CD14-positive monocyte (primary cell): Measurements from ENCODE around the gene SPATS2. TPM values are rescaled to one million over a fixed set of nuclear protein-coding genes. Genes with fewer than 3 reads are reported as not detected.

ENCODE experiments used
- DNase-seq, 3 donors: peaks; one replicate each; pipeline ENCODE4 v3.0.0-alpha.2; 2011 to 2022
- H2AFZ ChIP-seq: 2 replicates; pipeline ENCODE4 v1.6.0; 2012; ENCODE audit warnings: mild to moderate bottlenecking, low read depth, low read length, inconsistent platforms; ENCODE audit not compliant: insufficient read depth, poor library complexity, severe bottlenecking
- H3K27ac ChIP-seq, 2 donors: 1 replicate in 1 of 2; 2 replicates in 1 of 2; pipeline ENCODE4 v1.5.1; 2012 to 2013; ENCODE audit warnings: low read length in 2 of 2, control low read depth in 1 of 2, inconsistent platforms in 1 of 2, low read depth in 1 of 2, mild to moderate bottlenecking in 1 of 2
- H3K27me3 ChIP-seq, 2 donors: one replicate each; pipeline versions ENCODE4 v1.6.0 to v1.6.1; 2011 to 2013; ENCODE audit warnings: low read length in 2 of 2; ENCODE audit not compliant: control insufficient read depth in 2 of 2, insufficient read depth in 2 of 2
- H3K36me3 ChIP-seq, 2 donors: replicated peaks in 1 of 2; 1 replicate in 1 of 2; 2 replicates in 1 of 2; pipeline versions ENCODE4 v1.5.1 to v1.6.1; 2012 to 2013; ENCODE audit warnings: low read length in 2 of 2, control low read depth in 1 of 2, inconsistent platforms in 1 of 2, mild to moderate bottlenecking in 1 of 2; ENCODE audit not compliant: insufficient read depth in 2 of 2, control insufficient read depth in 1 of 2
- H3K4me1 ChIP-seq, 2 donors: 1 replicate in 1 of 2; 2 replicates in 1 of 2; pipeline versions ENCODE4 v1.5.1 to v1.6.1; 2012 to 2013; ENCODE audit warnings: low read length in 2 of 2, control low read depth in 1 of 2, inconsistent platforms in 1 of 2, mild to moderate bottlenecking in 1 of 2, moderate library complexity in 1 of 2; ENCODE audit not compliant: insufficient read depth in 2 of 2, control insufficient read depth in 1 of 2
- H3K4me2 ChIP-seq: replicated peaks from 2 replicates; pipeline ENCODE3; 2012; ENCODE audit warnings: low read length, moderate library complexity, mild to moderate bottlenecking; ENCODE audit not compliant: poor library complexity, severe bottlenecking; ENCODE audit errors: extremely low read depth
- H3K4me3 ChIP-seq, 3 experiments: fragments of 200-600 bp in 1 of 3; sonication (generic) in 1 of 3; replicated peaks in 1 of 3; 1 replicate in 2 of 3; 2 replicates in 1 of 3; pipeline ENCODE4 v1.5.1; 2011 to 2013; ENCODE audit warnings: low read length in 3 of 3, mild to moderate bottlenecking in 3 of 3, control low read depth in 2 of 3, low read depth in 2 of 3, inconsistent platforms in 1 of 3, moderate library complexity in 1 of 3
- H3K79me2 ChIP-seq: 2 replicates; pipeline ENCODE4 v1.6.0; 2012; ENCODE audit warnings: mild to moderate bottlenecking, control low read depth, inconsistent platforms, low read length, moderate library complexity; ENCODE audit not compliant: insufficient read depth
- H3K9ac ChIP-seq: 2 replicates; pipeline ENCODE4 v1.6.0; 2017; ENCODE audit warnings: low read length, mild to moderate bottlenecking; ENCODE audit not compliant: insufficient read depth, poor library complexity, severe bottlenecking
- H3K9me3 ChIP-seq, 2 donors: replicated peaks in 1 of 2; 1 replicate in 1 of 2; 2 replicates in 1 of 2; pipeline versions ENCODE4 v1.5.1 to v1.6.1; 2012 to 2013; ENCODE audit warnings: low read length in 2 of 2, control low read depth in 1 of 2; ENCODE audit not compliant: control insufficient read depth in 1 of 2, insufficient read depth in 1 of 2
- H4K20me1 ChIP-seq: 2 replicates; pipeline ENCODE4 v1.6.0; 2012; ENCODE audit warnings: mild to moderate bottlenecking, low read length, control low read depth, moderate library complexity; ENCODE audit not compliant: insufficient read depth
- H3K27ac Mint-ChIP-seq, 7 donors: one replicate each; pipeline ENCODE4 v1.8.0; 2020; ENCODE audit warnings: mild to moderate bottlenecking in 7 of 7, mixed read lengths in 7 of 7, moderate library complexity in 6 of 7, inconsistent platforms in 2 of 7
- H3K27me3 Mint-ChIP-seq, 3 donors: one replicate each; pipeline ENCODE4 v1.8.0; 2021 to 2022; ENCODE audit warnings: low read depth in 3 of 3, mild to moderate bottlenecking in 3 of 3, mixed read lengths in 3 of 3, moderate library complexity in 3 of 3, inconsistent platforms in 1 of 3
- H3K36me3 Mint-ChIP-seq, 2 donors: one replicate each; pipeline ENCODE4 v1.8.0; 2020; ENCODE audit warnings: mixed read lengths in 2 of 2, inconsistent platforms in 1 of 2, mild to moderate bottlenecking in 1 of 2
- H3K4me1 Mint-ChIP-seq: one replicate; pipeline ENCODE4 v1.8.0; 2020; ENCODE audit warnings: mild to moderate bottlenecking, mixed read lengths
- H3K4me3 Mint-ChIP-seq, 2 donors: one replicate each; pipeline ENCODE4 v1.8.0; 2020; ENCODE audit warnings: mild to moderate bottlenecking in 2 of 2, mixed read lengths in 2 of 2, moderate library complexity in 1 of 2
- H3K9me3 Mint-ChIP-seq, 7 donors: one replicate each; pipeline ENCODE4 v1.8.0; 2020 to 2022; ENCODE audit warnings: mixed read lengths in 7 of 7, mild to moderate bottlenecking in 6 of 7, moderate library complexity in 6 of 7, inconsistent platforms in 2 of 7
- CTCF ChIP-seq: fragments of 200-600 bp; IDR thresholded peaks from one replicate; pipeline ENCODE4 v1.8.0; 2022; ENCODE audit warnings: antibody characterized with exemption, mild to moderate bottlenecking
- WGBS: methylation state at CpG from one replicate; pipeline ENCODE4 v1.1.5; 2013; ENCODE audit warnings: missing lambda C conversion rate; ENCODE audit not compliant: insufficient coverage; 5-methylcytosine and 5-hydroxymethylcytosine counted together
- intact Hi-C, 2 donors: fragments of 100-400 bp; cut with micrococcal nuclease; formaldehyde crosslinking; loops; one replicate each; pipeline versions ENCODE4 v1.15.0 to v1.15.1; 2023
- polyA plus RNA-seq, 3 donors: library from polyadenylated mRNA; depleted of rRNA in 1 of 3; unstranded in 2 of 3; stranded (reverse) in 1 of 3; fragments of 300-500 nt in 2 of 3; fragments of >200 nt in 1 of 3; fragmentation: Illumina TruSeq in 2 of 3; gene quantifications; 1 replicate in 2 of 3; 2 replicates in 1 of 3; pipeline ENCODE4 v1.2.3, GENCODE V29; 2012 to 2021

The SPATS2 gene
- polyA plus RNA-seq, 3 donors: 1.1 to 3.2 (median 1.8) TPM

- Mint-ChIP-seq H3K9me3 (peaks cover 0 to 9% (median 2%) of the 10 kb centered on the region in 7 donors), H3K4me1 (peaks cover 21% of the 10 kb centered on the region), H3K27me3 (peaks cover 72 to 94% (median 77%) of the 10 kb centered on the region in 3 donors), H3K4me3 (peak overlapping the region in 1 of 2 donors; percentile 6), H3K27ac (peak overlapping the region in 1 of 7 donors; percentile 33), H3K36me3 (peaks cover 8 to 17% of the 10 kb centered on the region in 2 donors)
- DNase-seq: no peak
- Histone ChIP-seq H3K4me3 (no peak overlapping the region), H4K20me1 (peaks cover 13% of the 10 kb centered on the region), H3K79me2 (no peaks in the 10 kb centered on the region), H3K27ac (no peak overlapping the region), H3K9me3 (peaks cover 0 to 5% of the 10 kb centered on the region in 2 donors), H3K36me3 (no peaks in the 10 kb centered on the region), H3K4me1 (peaks cover 17 to 20% of the 10 kb centered on the region in 2 donors), H3K27me3 (peaks cover 7 to 79% of the 10 kb centered on the region in 2 donors), H3K4me2 (no peak overlapping the region), H2AFZ (no peak overlapping the region), H3K9ac (no peak overlapping the region)
- WGBS: 51% methylated on average over 35 of the region's 39 CpGs
- intact Hi-C loops: no loop called here
- TF ChIP-seq CTCF: no peak
Observed at GRCh38 chr12:49543914-49544815, 176.9 kb downstream of the SPATS2 start.

GRCh38 chr12:49545815-49546214 is 178.6 kb downstream of the SPATS2 start:
- H3K9ac ChIP-seq: no peak overlapping the region
- no peak overlapping the region for H3K27ac ChIP-seq
- H3K36me3 ChIP-seq: no peaks in the 10 kb centered on the region
- WGBS: 96% methylated on average over 3 of the region's 4 CpGs
- TF ChIP-seq CTCF: no peak
- H3K79me2 ChIP-seq: no peaks in the 10 kb centered on the region
- no peaks in the 10 kb centered on the region for H3K9me3 ChIP-seq
- H3K4me1 Mint-ChIP-seq: peaks cover 10% of the 10 kb centered on the region
- H3K27me3 ChIP-seq: peaks cover 4 to 70% of the 10 kb centered on the region in 2 donors
- no peak overlapping the region for H2AFZ ChIP-seq
- peaks cover 71 to 91% (median 72%) of the 10 kb centered on the region in 3 donors for H3K27me3 Mint-ChIP-seq
- peaks cover 0 to 4% (median 1%) of the 10 kb centered on the region in 7 donors for H3K9me3 Mint-ChIP-seq
- intact Hi-C loops: no loop called here
- no peak overlapping the region for H3K4me3 ChIP-seq
- H3K4me3 Mint-ChIP-seq: no peak overlapping the region
- H3K4me1 ChIP-seq: peaks cover 11 to 12% of the 10 kb centered on the region in 2 donors
- peaks cover 6 to 12% of the 10 kb centered on the region in 2 donors for H3K36me3 Mint-ChIP-seq
- no peak for DNase-seq
- H3K4me2 ChIP-seq: no peak overlapping the region
- no peak overlapping the region for H3K27ac Mint-ChIP-seq
- H4K20me1 ChIP-seq: peaks cover 7% of the 10 kb centered on the region
